GM21367 (cell line): ENCODE data around the gene IFNL1.
"Not testable (repeated sequence)": the region's sequence is repeated elsewhere in the genome, so short reads cannot be mapped to it uniquely, and the experiment has no call there.

ENCODE experiments used
- ATAC-seq: cut with Tn5 transposase; IDR thresholded peaks from one replicate; pipeline ENCODE4 v1.9.1; 2021; ENCODE audit not compliant: unreplicated experiment

IFNL1 gene

GRCh38 chr19:39296055-39296645 lies at the start of gene IFNL1:
TSS of gene IFNL1 (plus strand) at chr19:39296407. CDS start at chr19:39296422, 15 bp downstream.
- ATAC-seq = no peak

GRCh38 chr19:39246951-39247669 lies 49.1 kb upstream of the IFNL1 start:
- ATAC-seq = no peak

GRCh38 chr19:39247701-39248664 lies 48.2 kb upstream of the IFNL1 start:
- ATAC-seq = no peak

GRCh38 chr19:39248806-39249205 lies 47.4 kb upstream of the IFNL1 start, which contains the start of gene IFNL4:
TSS of gene IFNL4 (minus strand) at chr19:39248856.
- no peak for ATAC-seq

- no peak for ATAC-seq
These were observed 45.1 kb upstream of the IFNL1 start for GRCh38 chr19:39251081-39251480.

- ATAC-seq = no peak
These were observed 44.4 kb upstream of the IFNL1 start for GRCh38 chr19:39251846-39252245.

GRCh38 chr19:39252458-39252857 lies 43.7 kb upstream of the IFNL1 start:
- no peak for ATAC-seq

GRCh38 chr19:39253374-39254149 lies 42.6 kb upstream of the IFNL1 start:
- no peak for ATAC-seq

GRCh38 chr19:39254531-39255345 lies 41.5 kb upstream of the IFNL1 start:
- no peak for ATAC-seq

GRCh38 chr19:39257227-39257626 lies 39.0 kb upstream of the IFNL1 start:
- no peak for ATAC-seq

- ATAC-seq = no peak
These were observed 34.5 kb upstream of the IFNL1 start for GRCh38 chr19:39261704-39262103.

- ATAC-seq = no peak
These were observed 33.7 kb upstream of the IFNL1 start for GRCh38 chr19:39262496-39262895.

- no peak for ATAC-seq
These were observed 32.3 kb upstream of the IFNL1 start for GRCh38 chr19:39263912-39264305.

GRCh38 chr19:39264306-39265290 lies 31.6 kb upstream of the IFNL1 start:
- no peak for ATAC-seq

GRCh38 chr19:39265321-39265916 lies 30.8 kb upstream of the IFNL1 start:
- no peak for ATAC-seq

GRCh38 chr19:39268085-39268484 lies 28.1 kb upstream of the IFNL1 start, which contains the start of gene IFNL2:
TSS of gene IFNL2 (plus strand) at chr19:39268396. CDS start at chr19:39268569, 173 bp downstream.
- ATAC-seq = not testable (repeated sequence)

GRCh38 chr19:39268531-39269223 lies 27.5 kb upstream of the IFNL1 start:
- not testable (repeated sequence) for ATAC-seq

GRCh38 chr19:39269369-39269768 lies 26.8 kb upstream of the IFNL1 start:
- not testable (repeated sequence) for ATAC-seq
